Activated naive CD8-positive, alpha-beta T cell treated with anti-CD3 and anti-CD28 coated beads, Interleukin-2, amount 50 U/mL, for 16 hours (primary cell): Measurements from ENCODE around the gene ITPR3.

ENCODE experiments used
- DNase-seq: peaks from one replicate; pipeline ENCODE4 v3.0.0-alpha.2; 2020; ENCODE audit warnings: low read depth, low spot score

ITPR3 gene

GRCh38 chr6:33620856-33621710 lies at the start of gene ITPR3:
ITPR3 (plus strand) TSS chr6:33621322; CDS start chr6:33621603, 281 bp downstream.
- peak; percentile 45 for DNase-seq

- no peak for DNase-seq
These were observed 49.3 kb upstream of the ITPR3 start for GRCh38 chr6:33571637-33572316.

- DNase-seq: no peak
These were observed 45.9 kb upstream of the ITPR3 start for GRCh38 chr6:33575211-33575610.

- no peak for DNase-seq
These were observed 44.5 kb upstream of the ITPR3 start for GRCh38 chr6:33576668-33577067.

- DNase-seq: no peak
These were observed 44.0 kb upstream of the ITPR3 start for GRCh38 chr6:33577106-33577535.

- DNase-seq: no peak
These were observed 43.4 kb upstream of the ITPR3 start for GRCh38 chr6:33577718-33578117.

GRCh38 chr6:33578164-33578563 lies 43.0 kb upstream of the ITPR3 start:
- DNase-seq: no peak

- no peak for DNase-seq
These were observed 42.5 kb upstream of the ITPR3 start for GRCh38 chr6:33578588-33579011.

- DNase-seq: peak; percentile 66
These were observed 41.1 kb upstream of the ITPR3 start, which contains the start of gene BAK1 for GRCh38 chr6:33579828-33580714. BAK1 (minus strand) TSS chr6:33580276; CDS start chr6:33577604, 2,672 bp downstream.

GRCh38 chr6:33581186-33581585 lies 39.9 kb upstream of the ITPR3 start:
- no peak for DNase-seq

GRCh38 chr6:33583591-33584155 lies 37.4 kb upstream of the ITPR3 start:
- DNase-seq: no peak

- DNase-seq: no peak
These were observed 36.3 kb upstream of the ITPR3 start for GRCh38 chr6:33584700-33585402.

GRCh38 chr6:33585403-33586107 lies 35.6 kb upstream of the ITPR3 start:
- DNase-seq: peak; percentile 70

- DNase-seq: no peak
These were observed 34.9 kb upstream of the ITPR3 start for GRCh38 chr6:33586108-33586640.

- no peak for DNase-seq
These were observed 33.6 kb upstream of the ITPR3 start for GRCh38 chr6:33587529-33587928.

GRCh38 chr6:33588894-33589293 lies 32.2 kb upstream of the ITPR3 start:
- no peak for DNase-seq

GRCh38 chr6:33589392-33589730 lies 31.8 kb upstream of the ITPR3 start:
- no peak for DNase-seq

GRCh38 chr6:33589731-33590530 lies 31.2 kb upstream of the ITPR3 start:
- no peak for DNase-seq

- no peak for DNase-seq
These were observed 30.5 kb upstream of the ITPR3 start for GRCh38 chr6:33590531-33591198.
